GM03348 (cell line): ENCODE measurements around the gene INSIG2.

Experiments used
- DNase-seq: peaks from one replicate; pipeline ENCODE4 v3.0.0; 2012; ENCODE audit warnings: low spot score

INSIG2 gene

GRCh38 chr2:118102433-118103082 is 14.3 kb downstream of the INSIG2 start:
- no peak for DNase-seq

GRCh38 chr2:118103951-118104940 is 16.0 kb downstream of the INSIG2 start:
- no peak for DNase-seq

DNA sequence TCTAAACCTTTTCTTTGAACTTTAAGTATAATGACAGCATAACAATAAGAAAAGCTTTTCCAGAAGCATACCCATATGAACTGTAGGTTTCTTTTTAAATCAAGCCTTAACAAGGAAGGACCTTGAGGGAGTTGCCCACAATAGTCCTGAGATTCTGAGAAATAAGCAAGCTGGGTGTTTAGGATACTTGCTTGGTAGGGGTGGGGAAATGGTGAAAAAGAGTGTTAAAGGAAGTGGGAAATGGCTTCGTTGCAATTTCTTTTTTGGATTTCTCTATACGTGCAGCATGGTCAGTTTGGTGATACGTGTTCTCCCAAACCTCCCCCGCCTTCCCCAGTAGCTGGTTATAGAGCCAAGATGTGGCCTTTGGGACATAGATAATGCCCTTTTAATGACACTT is 17.2 kb downstream of the INSIG2 start:
- DNase-seq: no peak

DNA sequence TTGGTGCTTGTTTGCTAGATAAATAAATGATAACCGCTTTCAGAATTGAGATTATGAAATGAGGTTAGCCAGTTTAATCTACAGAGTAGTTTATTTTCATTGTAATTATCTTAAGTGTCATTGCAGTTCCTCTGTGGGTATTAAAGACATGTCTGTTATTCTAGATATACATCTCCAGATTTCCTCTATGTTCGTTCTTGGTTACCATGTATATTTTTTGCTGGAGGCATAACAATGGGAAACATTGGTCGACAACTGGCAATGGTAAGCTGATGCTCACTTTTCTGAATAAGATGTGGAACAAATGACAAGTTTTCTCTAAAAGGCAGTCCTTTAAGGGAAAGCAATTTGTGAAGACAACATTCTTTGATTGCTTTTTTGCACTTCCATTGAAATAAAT is 18.7 kb downstream of the INSIG2 start:
- no peak for DNase-seq

- no peak for DNase-seq
These were observed 22.0 kb downstream of the INSIG2 start for GRCh38 chr2:118110310-118110709.

DNA sequence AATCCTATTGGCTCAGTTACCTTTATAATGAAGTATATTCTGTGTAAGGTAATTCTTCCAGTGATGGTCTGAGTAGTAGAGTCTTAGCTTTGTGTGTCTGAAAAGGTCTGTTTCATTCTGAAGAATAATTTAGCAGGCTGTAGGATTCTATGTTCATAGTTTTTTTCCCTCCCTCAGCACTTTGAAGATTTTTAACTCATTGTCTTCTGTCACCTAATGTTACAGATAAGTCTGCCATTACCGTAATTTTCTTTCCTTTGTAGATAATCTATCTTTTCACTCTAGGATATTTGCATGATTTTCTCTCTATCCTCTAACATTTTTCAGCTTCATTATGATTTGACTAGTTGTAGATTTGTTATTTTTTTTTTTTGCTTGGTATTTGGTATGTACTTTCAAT is 22.7 kb downstream of the INSIG2 start:
- DNase-seq: no peak

DNA sequence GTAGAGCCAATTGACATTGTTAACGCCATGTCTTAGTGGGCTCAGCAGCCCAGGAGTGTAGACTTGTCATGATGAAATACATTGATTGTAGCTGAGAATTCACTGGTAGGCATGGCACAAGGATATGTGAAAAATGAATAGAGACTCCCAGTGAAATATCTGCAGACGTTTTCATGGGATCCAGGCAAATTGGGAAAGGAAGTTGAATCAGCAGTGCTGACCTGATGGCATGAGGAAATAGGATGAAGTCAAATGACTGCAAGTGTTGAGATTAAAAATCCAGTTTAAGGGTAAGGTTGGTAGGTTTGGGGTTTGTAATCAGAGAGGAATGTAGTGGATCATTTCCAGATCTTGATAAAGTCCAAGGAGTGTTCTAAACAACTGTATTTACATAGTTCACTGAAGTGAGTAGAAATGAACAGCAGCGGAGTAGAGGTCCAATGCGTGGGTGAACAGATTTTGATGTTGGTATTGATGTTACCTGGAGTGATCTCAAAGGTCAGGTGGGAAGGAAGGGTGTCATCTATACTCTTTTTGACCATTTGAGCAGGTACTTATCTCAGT is 24.6 kb downstream of the INSIG2 start:
- DNase-seq: peak; percentile 55

- DNase-seq: no peak
These were observed 26.6 kb downstream of the INSIG2 start for GRCh38 chr2:118114863-118115262.

DNA sequence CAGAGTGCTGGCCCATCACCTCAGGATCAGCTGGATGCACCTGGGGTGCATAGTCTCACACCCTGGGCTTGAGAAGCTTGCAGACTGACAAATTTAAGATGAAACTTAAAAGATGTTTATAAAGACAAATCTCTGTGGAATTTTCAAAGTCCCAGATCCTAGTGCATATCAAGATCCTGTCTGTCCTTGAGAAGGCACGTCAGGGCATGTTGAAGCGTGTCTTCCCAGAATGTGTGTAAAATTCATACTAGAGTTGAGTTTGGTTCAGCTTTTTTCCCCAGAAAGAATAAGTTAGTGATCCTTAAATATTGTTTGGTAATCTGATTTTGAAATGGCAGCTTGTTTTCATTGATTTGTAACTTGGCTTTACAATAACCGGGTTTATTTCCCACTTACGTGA is 27.5 kb downstream of the INSIG2 start:
- no peak for DNase-seq

DNA sequence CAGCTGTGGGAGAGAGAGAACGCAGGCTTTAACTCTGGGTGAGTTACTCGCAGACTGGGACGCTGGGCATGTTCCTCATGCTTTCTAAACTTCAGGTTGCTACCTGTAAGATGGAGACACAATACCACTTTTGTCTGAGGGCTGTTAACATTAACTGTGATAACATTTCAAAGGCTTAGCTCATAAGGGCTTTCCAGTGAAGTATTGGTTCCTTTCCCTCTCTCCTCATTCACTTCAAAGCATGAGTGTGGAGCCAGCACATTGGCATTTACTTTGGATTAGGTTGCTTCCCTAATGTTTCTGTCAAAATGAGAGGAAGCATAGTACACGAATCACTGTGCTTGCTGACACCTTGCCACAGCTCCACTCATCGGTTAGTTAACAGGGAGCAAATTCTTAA is 30.2 kb downstream of the INSIG2 start:
- DNase-seq: no peak

GRCh38 chr2:118119158-118119727 is 31.0 kb downstream of the INSIG2 start:
- DNase-seq: no peak

- DNase-seq: peak; percentile 49
These were observed 31.6 kb downstream of the INSIG2 start for GRCh38 chr2:118119761-118120400.

DNA sequence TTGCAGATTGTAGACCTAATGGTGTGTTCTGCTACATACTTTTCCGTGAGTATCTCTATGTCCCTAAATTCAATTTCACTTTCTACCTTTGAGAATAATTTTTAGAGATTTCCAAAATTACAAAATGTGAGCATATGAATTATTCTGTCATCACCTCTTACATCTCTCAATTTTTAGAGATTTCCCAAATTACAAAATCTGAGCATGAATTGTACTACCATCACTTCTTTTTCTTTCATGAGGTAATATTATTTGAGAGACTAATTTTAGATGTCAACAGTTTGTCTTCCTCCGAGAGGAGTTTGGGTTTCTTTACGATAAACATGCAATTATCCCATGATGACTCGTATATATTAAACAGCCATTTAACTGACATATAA is 32.1 kb downstream of the INSIG2 start:
- DNase-seq: no peak

DNA sequence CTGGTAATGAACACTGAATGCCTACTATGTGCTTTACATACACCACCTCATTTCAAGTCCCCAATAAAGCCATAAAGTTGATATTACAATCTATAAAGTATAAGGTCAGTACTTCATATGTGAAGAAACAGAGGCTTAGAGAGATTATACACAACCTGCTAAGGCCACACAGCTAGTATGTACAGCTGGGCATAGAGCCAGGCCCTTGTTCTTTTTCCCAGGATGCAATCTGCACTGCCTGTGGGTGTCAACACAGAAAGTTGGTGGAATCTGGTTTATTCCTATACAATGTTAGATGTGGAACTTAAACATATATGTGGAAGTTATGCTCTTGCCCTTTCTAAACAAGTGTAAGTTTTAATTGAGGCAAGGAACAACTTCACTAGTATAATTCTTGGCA is 32.8 kb downstream of the INSIG2 start:
- no peak for DNase-seq

- no peak for DNase-seq
These were observed 33.8 kb downstream of the INSIG2 start for GRCh38 chr2:118121986-118122524.

DNA sequence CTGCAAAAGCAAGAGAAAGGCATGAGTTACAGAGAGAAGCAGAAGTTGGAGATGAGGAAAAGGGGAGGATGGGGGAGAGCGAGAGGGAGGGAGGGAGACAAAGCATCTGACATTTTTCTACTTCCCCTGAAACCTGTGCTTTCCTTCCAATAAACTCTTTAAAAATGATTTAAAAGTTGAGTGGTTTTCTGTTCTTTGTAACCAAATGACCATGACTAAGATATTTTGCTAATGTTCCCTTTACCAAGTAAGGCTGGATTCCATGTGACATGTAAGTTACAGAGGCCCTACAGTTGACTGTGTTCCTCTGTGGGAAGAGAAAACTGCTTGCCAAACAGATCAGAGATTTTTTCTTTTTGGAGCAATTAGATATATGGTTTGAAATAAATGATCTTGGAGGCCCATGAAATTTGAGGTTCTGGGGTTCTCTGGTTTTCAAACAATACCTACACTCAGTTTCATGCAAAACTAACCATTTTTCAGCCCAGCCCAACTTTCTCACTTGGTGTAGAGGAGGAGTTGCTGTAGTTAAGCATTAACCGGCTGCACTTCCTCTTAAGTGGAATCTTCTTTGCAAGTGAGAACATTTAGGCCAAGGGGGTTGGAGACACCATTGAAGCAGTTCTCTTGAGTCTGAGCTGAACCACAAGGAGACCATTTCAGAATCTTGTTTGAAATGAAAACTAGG is 34.5 kb downstream of the INSIG2 start:
- DNase-seq: no peak

DNA sequence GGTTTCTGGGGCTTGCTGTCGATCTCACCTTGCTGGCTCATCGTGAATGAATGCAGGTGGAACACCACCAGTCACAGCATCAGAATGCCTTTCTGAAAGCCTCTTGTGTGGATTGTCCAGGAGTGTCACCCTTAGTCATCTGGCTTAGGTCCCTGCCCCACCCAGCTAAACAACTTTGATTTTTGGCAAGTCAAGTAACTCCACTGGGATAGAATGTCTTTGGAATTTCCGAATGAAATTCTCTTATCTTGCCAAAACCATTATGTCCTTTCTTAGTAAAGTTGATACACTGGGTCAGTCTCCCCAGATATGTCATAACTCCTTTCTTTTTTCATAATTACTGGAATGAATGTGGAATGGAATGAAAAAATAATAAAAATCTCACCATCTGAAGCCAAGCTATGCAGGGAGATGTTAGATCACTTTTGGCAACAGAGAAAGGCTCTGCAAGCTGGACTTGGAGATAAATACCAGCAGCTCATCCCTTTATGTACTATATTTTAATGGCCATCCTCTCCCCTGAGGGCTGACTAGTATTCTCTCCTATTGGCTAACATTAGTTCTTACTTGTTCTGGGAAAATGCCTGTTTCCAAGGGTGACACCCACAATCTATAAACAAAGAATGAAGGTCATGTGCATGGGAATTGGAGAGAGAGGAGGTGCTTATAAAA is 35.4 kb downstream of the INSIG2 start:
- DNase-seq: peak; percentile 88

DNA sequence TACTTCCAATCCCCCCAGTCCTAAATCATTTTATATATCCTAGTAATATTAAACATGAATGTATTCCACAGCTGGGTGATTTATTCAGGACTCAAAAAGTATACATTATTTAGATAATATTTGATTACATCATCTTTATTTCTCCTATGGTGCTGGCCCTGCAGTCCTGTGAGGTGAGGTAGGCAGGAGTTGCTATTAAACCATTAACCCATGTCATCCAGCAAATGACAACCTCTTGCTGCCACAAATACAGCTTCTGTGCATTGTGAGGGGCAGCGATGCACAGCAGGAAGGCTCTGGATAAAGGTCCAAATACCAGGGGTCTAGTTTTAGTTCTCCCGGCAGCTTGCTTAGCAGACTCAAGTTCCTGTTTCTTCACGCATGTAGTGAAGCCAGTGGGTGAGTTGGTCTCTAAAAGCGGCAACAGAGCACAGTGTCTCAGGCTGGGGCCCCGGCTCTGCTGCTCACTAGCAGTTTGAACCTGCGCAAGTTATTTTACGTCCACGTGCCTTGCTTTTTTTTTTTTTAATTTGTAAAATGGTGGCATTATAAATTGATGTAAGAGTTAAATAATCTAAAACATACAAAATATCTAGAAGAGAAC is 36.1 kb downstream of the INSIG2 start:
- DNase-seq: no peak

DNA sequence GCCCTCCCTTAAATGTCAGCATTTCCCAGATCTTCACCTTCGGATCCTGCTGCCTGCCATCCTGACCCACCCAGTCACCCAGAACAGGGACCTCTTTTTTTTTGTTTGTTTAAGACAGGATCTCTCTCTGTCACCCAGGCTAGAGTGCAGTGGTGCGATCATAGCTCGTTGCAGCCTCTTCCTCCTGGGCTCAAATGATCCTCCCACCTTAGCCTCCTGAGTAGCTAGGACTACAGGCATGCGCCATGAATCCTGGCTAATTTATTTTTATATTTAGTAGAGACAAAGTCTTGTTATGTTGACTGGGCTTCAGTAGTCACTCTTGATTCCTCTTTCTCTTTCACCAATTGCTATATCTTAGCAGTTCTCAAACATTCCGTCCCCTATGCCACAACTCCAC is 39.0 kb downstream of the INSIG2 start:
- DNase-seq: no peak

DNA sequence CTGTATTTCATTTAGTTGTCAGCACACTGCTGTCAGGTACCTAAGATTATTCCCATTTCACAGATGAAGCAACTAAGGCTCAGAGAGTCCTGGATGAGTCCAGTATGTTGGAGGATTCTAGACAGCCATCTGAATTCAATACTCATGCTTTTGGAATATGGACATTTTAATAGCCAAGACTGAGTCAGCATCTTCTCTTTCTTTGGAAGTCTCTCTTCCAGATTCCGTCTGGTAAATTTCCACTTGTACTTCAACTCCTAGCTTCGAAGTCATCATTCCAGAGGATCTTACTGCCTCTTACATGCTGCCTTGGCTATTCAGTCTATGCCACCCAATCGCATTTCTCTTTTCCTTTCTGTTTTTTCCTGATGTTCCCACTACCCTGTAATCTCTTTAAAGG is 40.6 kb downstream of the INSIG2 start:
- DNase-seq: peak; percentile 44
